Measurements from ENCODE around the gene SNX9.

SNX9 gene

DNA sequence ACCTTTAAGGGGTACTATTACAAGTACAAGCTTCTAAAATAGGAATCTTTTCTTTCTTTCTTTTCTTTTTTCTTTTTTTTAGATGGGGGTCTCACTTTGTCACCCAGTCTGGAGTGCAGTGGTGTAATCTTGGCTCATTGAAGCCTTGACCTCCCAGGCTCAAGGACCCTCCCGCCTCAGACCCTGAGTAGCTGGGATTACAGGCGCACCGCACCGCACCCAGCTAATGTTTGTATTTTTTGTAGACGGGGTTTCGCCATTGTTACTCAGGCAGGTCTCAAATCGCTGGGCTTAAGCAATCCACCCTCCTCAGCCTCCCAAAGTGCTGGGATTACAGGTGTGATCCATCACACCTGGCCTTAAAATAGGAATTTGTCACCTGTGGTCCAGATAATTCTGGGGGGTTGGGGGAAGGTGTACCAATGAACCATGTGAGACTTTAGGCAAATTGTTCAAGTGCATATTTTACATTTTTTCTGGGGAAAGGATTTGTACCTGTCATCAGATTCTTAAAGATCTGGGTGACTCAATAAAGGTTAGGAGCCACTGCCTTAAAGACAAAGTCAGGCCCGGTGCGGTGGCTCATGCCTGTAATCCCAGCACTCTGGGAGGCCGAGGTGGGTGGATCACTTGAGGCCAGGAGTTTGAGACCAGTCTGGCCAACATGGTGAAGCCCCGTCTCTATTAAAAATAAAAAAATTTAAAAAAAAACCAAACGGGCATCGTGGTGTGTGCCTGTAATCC is 139.0 kb downstream of the SNX9 start:
- Histone ChIP-seq H3K27me3 (ENCODE audit: insufficient read depth, low read length, poor library complexity, severe bottlenecking) (no peaks in the 10 kb centered on the region), H3K4me1 (ENCODE audit: insufficient read depth, low read length, poor library complexity, severe bottlenecking) (peaks cover 4% of the 10 kb centered on the region), H3K36me3 (ENCODE audit: insufficient read depth, low read length) (no peaks in the 10 kb centered on the region), H3K4me3 (ENCODE audit: low read length, poor library complexity, severe bottlenecking) (no peak overlapping the region), H3K9ac (ENCODE audit: low read depth, low read length, poor library complexity, severe bottlenecking) (no peak overlapping the region), H3K9me2 (replicated peaks; ENCODE audit: low read depth, low read length) (no peaks in the 10 kb centered on the region), H4K20me1 (ENCODE audit: insufficient read depth, low read length, poor library complexity, severe bottlenecking) (no peaks in the 10 kb centered on the region), H3F3A (ENCODE audit: low read depth) (no peaks in the 10 kb centered on the region), H3K79me2 (ENCODE audit: insufficient read depth, low read length) (no peaks in the 10 kb centered on the region), H2AFZ (ENCODE audit: low read length) (no peak overlapping the region), H3K4me2 (ENCODE audit: low read depth, low read length, poor library complexity, severe bottlenecking) (no peak overlapping the region), H3K9me3 (ENCODE audit: insufficient read depth, low read depth, low read length) (peaks cover 9% of the 10 kb centered on the region; the same call in 1 of the 2 replicates)
- TF ChIP-seq EZH2phosphoT487 (IDR thresholded peaks at IDR 0.05; ENCODE audit: borderline replicate concordance), result no peak
- TF ChIP-seq, protein P1, sequence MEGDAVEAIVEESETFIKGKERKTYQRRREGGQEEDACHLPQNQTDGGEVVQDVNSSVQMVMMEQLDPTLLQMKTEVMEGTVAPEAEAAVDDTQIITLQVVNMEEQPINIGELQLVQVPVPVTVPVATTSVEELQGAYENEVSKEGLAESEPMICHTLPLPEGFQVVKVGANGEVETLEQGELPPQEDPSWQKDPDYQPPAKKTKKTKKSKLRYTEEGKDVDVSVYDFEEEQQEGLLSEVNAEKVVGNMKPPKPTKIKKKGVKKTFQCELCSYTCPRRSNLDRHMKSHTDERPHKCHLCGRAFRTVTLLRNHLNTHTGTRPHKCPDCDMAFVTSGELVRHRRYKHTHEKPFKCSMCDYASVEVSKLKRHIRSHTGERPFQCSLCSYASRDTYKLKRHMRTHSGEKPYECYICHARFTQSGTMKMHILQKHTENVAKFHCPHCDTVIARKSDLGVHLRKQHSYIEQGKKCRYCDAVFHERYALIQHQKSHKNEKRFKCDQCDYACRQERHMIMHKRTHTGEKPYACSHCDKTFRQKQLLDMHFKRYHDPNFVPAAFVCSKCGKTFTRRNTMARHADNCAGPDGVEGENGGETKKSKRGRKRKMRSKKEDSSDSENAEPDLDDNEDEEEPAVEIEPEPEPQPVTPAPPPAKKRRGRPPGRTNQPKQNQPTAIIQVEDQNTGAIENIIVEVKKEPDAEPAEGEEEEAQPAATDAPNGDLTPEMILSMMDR (conservative IDR thresholded peaks at IDR 0.05; ENCODE audit: low read length), result no peak

DNA sequence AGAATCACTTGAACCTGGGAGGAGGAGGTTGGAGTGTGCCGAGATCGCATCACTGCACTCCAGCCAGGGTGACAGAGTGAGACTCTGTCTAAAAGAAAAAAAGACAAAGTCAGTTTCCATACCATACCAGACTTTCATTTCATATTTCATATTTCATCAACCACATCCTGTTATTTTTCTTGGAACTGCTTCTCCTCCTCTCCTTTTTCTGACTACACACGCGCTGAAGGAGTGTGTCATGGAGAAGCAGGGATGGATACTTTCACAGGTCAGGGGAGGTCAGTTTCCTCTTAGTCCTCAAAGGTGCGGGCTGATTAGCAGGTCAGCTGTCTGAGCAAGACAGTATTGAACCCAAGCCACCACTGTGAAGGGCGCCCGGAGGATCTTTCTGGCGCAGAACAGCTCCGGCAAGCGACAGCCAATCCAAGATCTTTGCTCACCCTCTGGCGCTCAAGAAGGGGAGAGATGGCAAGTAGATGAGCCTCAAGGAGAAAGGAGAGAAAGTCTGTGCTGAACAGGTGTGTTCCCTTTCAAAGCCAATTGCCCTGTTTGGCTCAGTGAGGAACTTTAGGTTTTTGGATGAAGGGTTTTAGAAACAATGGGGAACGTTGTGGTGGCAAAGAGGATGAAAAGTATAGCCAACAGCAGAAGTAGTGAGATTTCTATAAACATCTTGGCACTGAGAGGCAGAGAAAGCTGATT is 139.7 kb downstream of the SNX9 start:
- Histone ChIP-seq H4K20me1 (ENCODE audit: insufficient read depth, low read length, poor library complexity, severe bottlenecking) (no peaks in the 10 kb centered on the region), H3K27me3 (ENCODE audit: insufficient read depth, low read length, poor library complexity, severe bottlenecking) (no peaks in the 10 kb centered on the region), H3K36me3 (ENCODE audit: insufficient read depth, low read length) (no peaks in the 10 kb centered on the region), H3K4me3 (ENCODE audit: low read length, poor library complexity, severe bottlenecking) (no peak overlapping the region), H3K79me2 (ENCODE audit: insufficient read depth, low read length) (no peaks in the 10 kb centered on the region), H3K9me2 (replicated peaks; ENCODE audit: low read depth, low read length) (no peaks in the 10 kb centered on the region), H3K9ac (ENCODE audit: low read depth, low read length, poor library complexity, severe bottlenecking) (no peak overlapping the region), H3K4me1 (ENCODE audit: insufficient read depth, low read length, poor library complexity, severe bottlenecking) (peaks cover 4% of the 10 kb centered on the region), H2AFZ (ENCODE audit: low read length) (no peak overlapping the region), H3K9me3 (ENCODE audit: insufficient read depth, low read depth, low read length) (peaks cover 9% of the 10 kb centered on the region; the same call in 1 of the 2 replicates), H3F3A (ENCODE audit: low read depth) (no peaks in the 10 kb centered on the region), H3K4me2 (ENCODE audit: low read depth, low read length, poor library complexity, severe bottlenecking) (no peak overlapping the region)
- TF ChIP-seq, protein P1 (conservative IDR thresholded peaks at IDR 0.05; ENCODE audit: low read length), result no peak
- no peak for TF ChIP-seq EZH2phosphoT487 (IDR thresholded peaks at IDR 0.05; ENCODE audit: borderline replicate concordance)

DNA sequence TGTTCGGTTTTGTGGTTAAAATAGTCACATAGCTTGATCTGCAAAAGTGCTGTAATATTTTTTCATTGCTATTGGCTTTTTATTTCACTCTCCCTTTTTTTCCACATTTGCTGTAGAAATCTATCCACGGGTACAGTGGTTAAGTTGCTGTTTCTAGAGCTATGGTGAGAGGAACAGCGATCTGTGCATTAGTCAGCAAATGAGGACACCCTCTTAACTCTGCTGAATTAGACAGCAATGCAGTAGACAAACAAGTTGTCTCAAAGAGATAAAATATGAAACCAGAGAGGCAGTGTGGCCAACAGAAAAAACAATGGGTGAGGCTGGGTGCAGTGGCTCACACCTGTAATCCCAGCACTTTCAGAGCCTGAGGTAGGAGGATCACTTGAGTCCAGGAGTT is 141.1 kb downstream of the SNX9 start:
- no peaks in the 10 kb centered on the region for H3F3A ChIP-seq (ENCODE audit: low read depth)
- H3K4me3 ChIP-seq (ENCODE audit: low read length, poor library complexity, severe bottlenecking), result no peak overlapping the region
- TF ChIP-seq EZH2phosphoT487 (IDR thresholded peaks at IDR 0.05; ENCODE audit: borderline replicate concordance), result no peak
- TF ChIP-seq, protein P1 (conservative IDR thresholded peaks at IDR 0.05; ENCODE audit: low read length), result no peak
- H3K9me2 ChIP-seq (replicated peaks; ENCODE audit: low read depth, low read length), result no peaks in the 10 kb centered on the region
- peaks cover 4% of the 10 kb centered on the region; the same call in 1 of the 2 replicates for H3K9me3 ChIP-seq (ENCODE audit: insufficient read depth, low read depth, low read length)
- no peak overlapping the region for H3K9ac ChIP-seq (ENCODE audit: low read depth, low read length, poor library complexity, severe bottlenecking)
- H3K36me3 ChIP-seq (ENCODE audit: insufficient read depth, low read length), result no peaks in the 10 kb centered on the region
- no peak overlapping the region for H3K4me2 ChIP-seq (ENCODE audit: low read depth, low read length, poor library complexity, severe bottlenecking)
- H2AFZ ChIP-seq (ENCODE audit: low read length), result no peak overlapping the region
- no peaks in the 10 kb centered on the region for H3K27me3 ChIP-seq (ENCODE audit: insufficient read depth, low read length, poor library complexity, severe bottlenecking)
- H3K79me2 ChIP-seq (ENCODE audit: insufficient read depth, low read length), result no peaks in the 10 kb centered on the region
- peaks cover 7% of the 10 kb centered on the region for H3K4me1 ChIP-seq (ENCODE audit: insufficient read depth, low read length, poor library complexity, severe bottlenecking)
- H4K20me1 ChIP-seq (ENCODE audit: insufficient read depth, low read length, poor library complexity, severe bottlenecking), result no peaks in the 10 kb centered on the region
